ENCODE measurements around the gene ARMC9.
"Not testable (repeated sequence)": the region's sequence is repeated elsewhere in the genome, so short reads cannot be mapped to it uniquely, and the experiment has no call there.

ARMC9 gene

GRCh38 chr2:231344851-231345250 lies 146.4 kb downstream of the ARMC9 start:
- DNase-seq = no peak

- no peak for DNase-seq
These were observed 148.7 kb downstream of the ARMC9 start for GRCh38 chr2:231347081-231347480.

- DNase-seq = no peak
These were observed 149.2 kb downstream of the ARMC9 start for GRCh38 chr2:231347638-231348037.

DNA sequence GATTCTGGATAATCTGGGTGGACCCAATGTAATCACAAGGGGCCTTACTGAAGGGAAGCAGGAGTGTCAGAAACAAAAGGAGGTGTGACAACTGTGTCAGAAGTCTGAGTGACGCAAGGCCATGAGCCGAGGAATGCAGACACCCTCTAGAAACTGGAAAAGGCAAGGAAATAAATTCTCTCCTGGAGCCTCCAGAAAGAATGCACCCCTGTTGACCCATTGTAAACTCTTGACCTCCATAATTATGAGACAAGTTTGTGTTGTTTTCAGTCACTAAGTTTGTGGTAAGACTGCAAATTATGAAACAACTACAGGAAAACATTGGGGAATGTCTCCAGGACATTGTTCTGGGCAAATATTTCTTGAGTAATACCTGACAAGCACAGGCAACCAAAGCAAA lies 149.7 kb downstream of the ARMC9 start:
- no peak for DNase-seq

- DNase-seq = no peak
These were observed 150.4 kb downstream of the ARMC9 start for GRCh38 chr2:231348704-231349373.

DNA sequence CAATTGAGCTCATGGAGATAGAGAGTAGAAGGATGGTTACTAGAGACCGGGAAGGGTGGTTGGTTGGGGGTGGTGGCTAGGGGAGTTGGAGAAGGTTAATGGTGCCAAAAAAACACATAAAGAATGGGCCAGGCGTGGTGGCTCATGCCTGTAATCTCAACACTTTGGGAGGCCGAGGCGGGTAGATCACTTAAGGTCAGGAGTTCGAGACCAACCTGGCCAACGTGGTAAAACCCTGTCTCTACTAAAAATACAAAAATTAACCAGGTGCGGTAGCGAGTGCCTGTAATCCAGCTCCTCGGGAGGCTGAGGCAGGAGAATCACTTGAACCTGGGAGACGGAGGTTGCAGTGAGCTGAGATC lies 150.9 kb downstream of the ARMC9 start:
- DNase-seq = not testable (repeated sequence)

DNA sequence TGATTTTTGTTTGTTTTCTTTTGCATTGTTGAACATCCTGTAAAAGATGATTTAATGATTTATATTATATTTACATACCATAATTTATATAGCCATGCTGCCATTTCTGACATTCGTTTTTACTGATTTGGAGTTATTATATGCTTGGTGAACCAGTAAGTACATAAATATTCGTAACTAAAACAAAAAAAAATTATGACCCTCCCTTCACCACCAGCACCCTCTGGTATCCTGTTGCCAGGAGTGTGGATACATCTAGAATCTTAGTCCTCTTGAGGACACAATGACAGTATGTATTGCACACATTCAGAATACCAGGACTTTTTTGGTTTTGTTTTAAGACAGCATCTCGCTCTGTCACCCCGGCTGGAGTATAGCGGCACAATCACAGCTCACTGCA lies 153.2 kb downstream of the ARMC9 start:
- no peak for DNase-seq

- DNase-seq = no peak
These were observed 155.0 kb downstream of the ARMC9 start for GRCh38 chr2:231353469-231353868.

DNA sequence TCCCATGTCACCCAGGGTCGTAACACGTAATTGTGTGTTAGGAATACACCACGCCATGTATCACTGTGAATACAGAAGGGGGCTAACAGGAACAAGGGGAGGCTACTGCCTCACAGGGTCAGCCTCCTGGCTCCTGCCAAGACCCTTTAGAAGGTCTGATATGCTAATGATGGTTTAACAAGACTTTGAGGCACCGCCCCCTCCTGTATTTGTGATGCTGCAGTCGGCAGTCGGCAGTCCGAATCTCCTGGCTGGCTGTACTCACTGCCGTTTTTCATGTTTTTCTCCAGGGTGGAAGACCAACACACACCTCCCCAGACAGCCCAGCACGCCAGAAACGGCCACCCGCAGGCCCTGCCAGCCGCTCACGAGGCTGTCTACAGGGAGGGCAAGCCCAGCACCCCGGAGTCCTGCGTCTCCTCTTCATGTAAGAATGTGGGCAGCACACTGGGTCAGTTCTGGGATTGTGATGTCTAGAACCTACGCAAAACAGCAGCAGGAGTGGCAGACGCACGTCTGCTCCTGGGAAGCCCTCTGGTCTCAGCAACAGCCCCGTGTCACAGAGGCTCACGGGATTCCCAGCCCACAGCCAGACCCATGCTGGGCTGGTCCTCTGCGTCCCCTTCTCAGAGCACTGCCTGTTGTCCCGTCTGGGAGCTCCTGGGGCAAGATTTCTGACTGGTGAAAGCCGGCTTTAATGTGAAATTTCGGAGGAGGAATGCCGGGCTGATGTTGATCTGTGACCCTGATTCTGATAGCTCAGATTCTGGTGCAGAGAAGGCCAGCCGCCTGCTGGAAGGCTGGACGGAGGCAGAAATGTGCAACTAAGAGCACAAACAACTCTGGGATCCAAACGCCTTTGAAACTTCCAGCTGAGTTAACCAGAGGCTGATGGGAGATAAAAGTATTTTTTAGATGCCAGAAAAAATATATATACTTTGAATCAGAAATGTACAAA lies 157.4 kb downstream of the ARMC9 start:
- no peak for DNase-seq

DNA sequence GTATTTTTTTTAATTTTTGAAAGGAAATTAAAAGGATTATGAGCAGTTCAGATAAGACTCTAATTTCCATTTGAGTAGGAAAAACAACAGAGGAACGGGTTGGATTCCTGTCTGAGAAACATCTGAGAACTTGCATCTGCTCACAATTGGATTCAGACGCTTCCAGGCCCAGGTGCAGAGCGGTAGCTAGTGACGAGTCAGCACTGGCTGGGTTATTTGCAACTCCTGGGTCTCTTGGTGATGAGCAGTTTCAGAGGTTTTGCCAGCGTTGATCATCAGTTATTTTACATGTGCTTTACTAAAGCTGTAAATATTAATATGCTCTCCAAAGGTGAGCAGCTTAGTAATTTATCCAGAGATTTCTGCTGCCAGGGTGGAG lies 158.0 kb downstream of the ARMC9 start:
- no peak for DNase-seq

DNA sequence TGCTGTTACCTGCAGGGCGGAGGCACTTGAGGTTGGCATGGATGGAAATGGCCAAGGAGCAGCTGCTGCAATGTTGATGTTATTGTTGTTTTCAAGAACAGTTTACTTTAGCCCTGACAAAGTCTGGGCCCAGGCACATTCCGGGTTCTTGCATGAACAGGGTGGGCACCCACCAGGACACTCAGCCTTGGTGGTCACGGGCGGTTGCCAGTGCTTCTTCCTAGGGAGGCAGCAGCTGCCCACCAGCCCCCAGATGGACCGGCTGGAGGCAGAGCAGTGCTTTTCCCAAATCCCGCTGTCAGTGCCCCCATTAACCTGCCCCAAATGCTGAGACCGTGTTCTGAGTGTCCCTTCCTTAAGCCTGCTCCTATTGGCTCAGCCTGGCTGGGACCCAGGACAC lies 158.6 kb downstream of the ARMC9 start:
- no peak for DNase-seq

DNA sequence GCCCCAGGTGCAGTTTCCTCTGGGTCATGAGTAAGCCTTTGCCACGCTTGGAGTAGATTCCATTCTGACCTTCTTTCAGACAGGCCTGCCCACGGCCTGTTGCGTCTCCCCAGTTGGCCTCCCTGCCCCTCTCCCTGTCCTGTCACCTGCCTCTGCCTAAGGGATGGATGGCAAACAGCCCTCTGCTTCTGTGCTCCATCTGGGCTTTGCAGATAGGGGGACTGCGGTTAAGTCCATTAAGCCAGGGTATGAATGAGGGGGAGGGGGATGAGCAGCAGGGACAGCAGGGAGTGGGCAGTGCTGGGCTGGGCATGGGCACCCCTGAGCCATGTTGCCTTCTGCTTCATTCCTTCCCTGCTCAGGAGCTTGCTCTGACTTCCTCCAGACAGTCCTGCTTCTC lies 159.5 kb downstream of the ARMC9 start:
- DNase-seq = no peak

DNA sequence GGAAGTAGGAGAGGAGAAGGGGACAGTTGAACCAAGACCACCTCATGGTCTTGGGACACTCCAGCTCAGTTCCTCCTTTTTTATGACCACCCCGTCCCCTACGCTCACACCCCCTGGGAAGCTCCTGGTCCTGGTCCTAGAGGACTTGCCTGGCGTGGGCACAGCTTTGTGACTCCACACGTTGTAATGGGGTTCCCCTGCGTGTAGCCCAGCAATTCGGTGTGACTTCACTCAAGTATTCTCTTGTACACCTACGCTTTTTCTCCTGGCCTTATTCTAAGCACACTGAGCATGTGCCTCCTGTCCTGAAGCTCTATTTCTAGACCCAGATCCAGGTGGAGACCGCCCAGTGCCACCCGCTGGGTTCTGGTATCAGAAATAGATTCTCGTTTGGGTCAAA lies 161.0 kb downstream of the ARMC9 start:
- DNase-seq = no peak

DNA sequence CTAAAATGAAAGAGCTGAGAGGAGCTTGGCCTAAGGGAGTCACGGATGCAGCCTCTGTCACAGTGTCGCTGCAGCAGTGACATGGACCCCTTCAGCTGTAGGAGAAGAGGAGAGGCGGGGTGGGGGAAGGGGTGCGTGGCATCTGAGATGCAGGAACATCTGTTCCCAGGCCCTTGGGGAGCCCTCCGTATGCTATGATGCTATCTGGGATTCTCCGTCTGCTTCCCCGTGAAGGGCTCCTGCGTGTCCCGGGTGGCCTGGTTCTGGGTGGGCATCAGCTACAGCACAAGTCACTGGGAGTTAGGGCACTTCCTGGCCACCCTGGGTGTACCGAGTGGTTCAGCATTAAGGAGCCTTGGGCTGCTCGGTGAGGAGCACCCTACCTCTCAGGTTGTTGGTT lies 161.5 kb downstream of the ARMC9 start:
- DNase-seq = no peak

DNA sequence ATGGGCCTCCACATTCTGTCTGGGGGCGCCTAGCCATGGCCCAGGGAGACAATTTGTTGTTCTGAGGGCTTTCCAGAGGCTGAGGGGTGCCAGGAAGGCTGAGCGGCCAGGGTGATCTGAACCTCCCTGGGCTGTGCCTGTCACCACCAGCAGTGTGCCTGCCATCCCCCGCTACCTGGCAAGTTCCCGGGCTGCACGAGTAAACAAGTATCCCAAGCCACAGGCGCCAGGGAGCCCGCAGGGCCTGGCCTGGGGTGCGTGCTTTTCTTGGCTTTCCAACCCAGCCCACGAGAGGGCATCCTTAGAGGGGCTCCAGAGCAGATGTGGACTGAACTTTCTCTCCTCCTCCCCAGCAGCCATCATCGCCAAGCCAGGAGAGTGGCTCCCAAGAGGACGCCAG lies 162.0 kb downstream of the ARMC9 start:
- DNase-seq = no peak

GRCh38 chr2:231360881-231361371 lies 162.5 kb downstream of the ARMC9 start:
- DNase-seq = no peak

GRCh38 chr2:231361701-231362554 lies 163.5 kb downstream of the ARMC9 start:
- DNase-seq = no peak

- no peak for DNase-seq
These were observed 164.2 kb downstream of the ARMC9 start for GRCh38 chr2:231362555-231363184.

DNA sequence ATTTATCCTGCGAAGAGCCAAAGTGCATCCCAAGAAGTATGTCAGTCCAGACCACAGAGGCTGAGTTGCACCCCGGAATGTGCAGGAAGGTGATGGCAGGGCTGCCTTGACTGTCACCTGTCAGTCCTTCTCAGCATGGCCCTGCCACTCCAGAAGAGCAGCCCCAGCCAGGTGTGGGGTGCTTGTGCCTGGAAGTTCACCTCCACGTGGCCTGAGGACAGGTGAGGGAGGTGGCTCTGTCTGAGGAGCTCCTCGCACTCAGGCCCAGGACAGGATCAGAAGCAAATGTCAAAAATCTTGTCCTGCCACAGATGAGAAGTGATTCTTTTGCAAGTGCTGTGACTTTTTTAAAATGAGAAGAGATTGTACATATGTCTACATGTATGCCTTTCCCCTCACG lies 165.6 kb downstream of the ARMC9 start:
- no peak for DNase-seq

DNA sequence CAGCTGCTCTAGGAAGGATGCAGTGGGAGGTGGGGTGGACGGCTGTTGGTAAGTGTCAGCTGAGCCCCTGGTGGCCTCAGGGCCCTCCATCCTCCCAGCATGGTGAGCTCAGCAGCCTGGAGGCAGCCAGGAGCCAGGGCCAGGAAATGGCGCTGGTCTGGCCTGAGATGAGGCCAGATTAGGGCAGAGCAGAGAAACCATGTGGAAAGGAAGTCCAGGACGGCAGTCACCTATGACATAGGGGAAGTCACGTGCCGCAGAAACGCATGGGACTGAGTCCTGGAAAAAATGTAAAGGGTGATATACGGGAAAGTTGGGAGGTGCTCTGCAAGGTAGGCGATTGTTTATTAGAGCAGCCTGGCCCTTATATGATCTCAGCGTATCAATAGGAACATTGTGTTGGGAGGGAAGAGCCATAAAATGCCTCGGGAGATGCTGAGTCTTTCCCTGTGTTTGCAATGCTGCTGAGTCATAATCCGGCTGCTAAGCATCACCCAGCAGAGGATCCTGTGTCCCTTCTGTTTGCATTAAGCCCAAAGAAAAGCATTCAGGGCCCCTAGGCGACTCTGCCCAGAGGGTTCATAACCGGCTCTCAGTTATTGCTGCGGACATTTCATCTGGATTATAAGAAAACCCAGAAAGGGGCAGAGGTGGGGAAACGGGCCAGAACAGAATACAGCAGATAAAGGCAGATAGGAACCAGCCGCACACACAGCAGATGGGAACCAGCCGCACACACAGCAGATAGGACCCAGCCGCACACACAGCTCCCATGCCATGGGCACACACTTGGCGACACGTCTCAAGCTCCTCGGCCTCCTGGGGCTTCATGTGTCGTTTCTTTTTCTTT lies 166.8 kb downstream of the ARMC9 start:
- DNase-seq = no peak

DNA sequence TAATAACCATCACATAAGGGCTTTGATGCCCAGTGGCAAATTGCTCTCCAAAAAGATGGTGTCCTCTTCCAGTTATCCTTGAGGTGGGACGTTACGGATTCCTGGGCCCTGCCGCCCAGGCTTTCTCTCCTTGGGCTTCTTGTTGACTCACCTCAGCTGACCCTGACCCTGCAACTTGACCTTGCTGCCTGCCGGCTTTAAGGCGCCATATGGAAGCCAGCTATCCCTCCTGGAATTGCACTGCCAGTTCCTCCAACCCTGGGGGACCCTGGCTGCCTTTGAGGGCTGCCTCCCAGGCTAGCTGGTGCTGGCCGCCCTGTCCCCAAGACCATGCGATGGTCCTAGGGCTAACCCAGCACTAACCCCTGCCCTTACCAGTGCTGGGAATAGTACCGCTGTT lies 168.7 kb downstream of the ARMC9 start:
- no peak for DNase-seq
